ENCODE measurements around the gene GNAZ. TPM values are rescaled to one million over a fixed set of nuclear protein-coding genes. Genes with fewer than 3 reads are reported as not detected.

Gene GNAZ
- total RNA-seq, 1 donor from 2014 or later, result 1.1 TPM

DNA sequence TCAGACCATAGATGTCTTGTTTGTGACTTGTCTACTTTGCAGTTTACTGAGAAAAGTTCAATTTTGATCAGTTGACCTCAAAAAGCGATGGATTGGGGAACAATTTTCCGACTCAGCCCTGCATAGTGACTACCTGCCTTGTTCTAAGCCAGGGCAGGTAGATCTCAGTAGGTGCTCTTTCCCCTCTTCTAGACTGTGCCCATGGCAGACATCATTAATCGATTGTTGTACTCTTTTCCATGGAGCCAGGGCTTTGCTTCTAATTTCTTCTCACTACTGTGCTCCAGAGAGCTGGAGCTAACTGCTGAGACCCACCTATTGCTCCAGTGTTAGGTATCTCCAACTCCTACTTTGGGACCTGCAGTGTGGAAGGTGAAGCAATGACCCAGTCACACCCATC lies 84.8 kb downstream of the GNAZ start:
- H3K27ac Mint-ChIP-seq (ENCODE audit: unreplicated experiment), result no peak overlapping the region
- no peak for FAIRE-seq
- Histone ChIP-seq H3K4me3 (ENCODE audit: insufficient read depth, low read depth, low read length) (no peak overlapping the region), H2AFZ (ENCODE audit: low read depth, low read length) (no peak overlapping the region), H3K36me3 (ENCODE audit: insufficient read depth, low read length) (no peaks in the 10 kb centered on the region), H3K9me3 (ENCODE audit: insufficient read depth, low read depth, low read length) (no peaks in the 10 kb centered on the region), H3K4me1 (ENCODE audit: insufficient read depth, low read length) (no peaks in the 10 kb centered on the region), H3K27me3 (ENCODE audit: insufficient read depth, low read length) (no peaks in the 10 kb centered on the region), H3K9ac (ENCODE audit: low read length) (no peak overlapping the region), H3K27ac (ENCODE audit: low read depth, low read length) (no peak overlapping the region), H4K20me1 (ENCODE audit: insufficient read depth, low read length) (no peaks in the 10 kb centered on the region), H3K4me2 (ENCODE audit: low read length) (no peak overlapping the region), H3K79me2 (ENCODE audit: insufficient read depth, low read length) (no peaks in the 10 kb centered on the region)
- H3K4me1 Mint-ChIP-seq (ENCODE audit: low read depth, unreplicated experiment), result peaks cover 2% of the 10 kb centered on the region
- H3K27me3 Mint-ChIP-seq (ENCODE audit: low read depth, unreplicated experiment), result peaks cover 13% of the 10 kb centered on the region
- DNase-seq (ENCODE audit: low read depth), result no peak
- TF ChIP-seq EZH2 (IDR thresholded peaks at IDR 0.05; ENCODE audit: insufficient read depth, low read length), result no peak
- TF ChIP-seq, protein P1, sequence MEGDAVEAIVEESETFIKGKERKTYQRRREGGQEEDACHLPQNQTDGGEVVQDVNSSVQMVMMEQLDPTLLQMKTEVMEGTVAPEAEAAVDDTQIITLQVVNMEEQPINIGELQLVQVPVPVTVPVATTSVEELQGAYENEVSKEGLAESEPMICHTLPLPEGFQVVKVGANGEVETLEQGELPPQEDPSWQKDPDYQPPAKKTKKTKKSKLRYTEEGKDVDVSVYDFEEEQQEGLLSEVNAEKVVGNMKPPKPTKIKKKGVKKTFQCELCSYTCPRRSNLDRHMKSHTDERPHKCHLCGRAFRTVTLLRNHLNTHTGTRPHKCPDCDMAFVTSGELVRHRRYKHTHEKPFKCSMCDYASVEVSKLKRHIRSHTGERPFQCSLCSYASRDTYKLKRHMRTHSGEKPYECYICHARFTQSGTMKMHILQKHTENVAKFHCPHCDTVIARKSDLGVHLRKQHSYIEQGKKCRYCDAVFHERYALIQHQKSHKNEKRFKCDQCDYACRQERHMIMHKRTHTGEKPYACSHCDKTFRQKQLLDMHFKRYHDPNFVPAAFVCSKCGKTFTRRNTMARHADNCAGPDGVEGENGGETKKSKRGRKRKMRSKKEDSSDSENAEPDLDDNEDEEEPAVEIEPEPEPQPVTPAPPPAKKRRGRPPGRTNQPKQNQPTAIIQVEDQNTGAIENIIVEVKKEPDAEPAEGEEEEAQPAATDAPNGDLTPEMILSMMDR (IDR thresholded peaks at IDR 0.05; ENCODE audit: insufficient read depth, low read depth, low read length), result no peak
- H3K36me3 Mint-ChIP-seq (ENCODE audit: low read depth, unreplicated experiment), result peaks cover 12% of the 10 kb centered on the region
- no peak overlapping the region for H3K4me3 Mint-ChIP-seq (ENCODE audit: unreplicated experiment)
- H3K9me3 Mint-ChIP-seq (ENCODE audit: unreplicated experiment), result no peaks in the 10 kb centered on the region

DNA sequence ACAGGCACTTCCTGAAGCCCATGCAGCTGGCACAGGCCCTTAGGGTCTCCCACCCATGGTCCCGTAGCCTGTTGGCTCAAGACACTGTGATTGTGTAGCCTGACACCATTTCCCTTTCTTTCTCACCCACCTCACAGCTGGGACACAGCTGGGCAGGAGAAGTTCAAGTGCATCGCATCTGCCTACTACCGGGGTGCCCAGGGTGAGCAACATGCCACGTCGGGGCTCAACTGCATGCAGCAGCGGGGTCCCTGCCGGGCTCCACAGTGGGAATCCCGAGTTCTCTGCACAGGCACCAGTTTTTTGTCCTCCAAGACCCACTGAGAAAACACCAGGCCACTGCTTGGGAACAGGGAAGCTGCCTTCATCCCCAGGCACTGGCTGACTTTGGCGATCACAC lies 85.5 kb downstream of the GNAZ start:
- DNase-seq (ENCODE audit: low read depth) (no peak), FAIRE-seq (no peak)
- Histone ChIP-seq H3K9me3 (ENCODE audit: insufficient read depth, low read depth, low read length) (no peaks in the 10 kb centered on the region), H3K9ac (ENCODE audit: low read length) (no peak overlapping the region), H4K20me1 (ENCODE audit: insufficient read depth, low read length) (no peaks in the 10 kb centered on the region), H3K4me2 (ENCODE audit: low read length) (no peak overlapping the region), H3K27me3 (ENCODE audit: insufficient read depth, low read length) (no peaks in the 10 kb centered on the region), H3K79me2 (ENCODE audit: insufficient read depth, low read length) (no peaks in the 10 kb centered on the region), H3K27ac (ENCODE audit: low read depth, low read length) (no peak overlapping the region), H2AFZ (ENCODE audit: low read depth, low read length) (no peak overlapping the region), H3K4me3 (ENCODE audit: insufficient read depth, low read depth, low read length) (no peak overlapping the region), H3K4me1 (ENCODE audit: insufficient read depth, low read length) (no peaks in the 10 kb centered on the region), H3K36me3 (ENCODE audit: insufficient read depth, low read length) (no peaks in the 10 kb centered on the region)
- Mint-ChIP-seq H3K9me3 (ENCODE audit: unreplicated experiment) (no peaks in the 10 kb centered on the region), H3K4me3 (ENCODE audit: unreplicated experiment) (no peak overlapping the region), H3K27ac (ENCODE audit: unreplicated experiment) (no peak overlapping the region), H3K4me1 (ENCODE audit: low read depth, unreplicated experiment) (peaks cover 2% of the 10 kb centered on the region), H3K36me3 (ENCODE audit: low read depth, unreplicated experiment) (peaks cover 10% of the 10 kb centered on the region), H3K27me3 (ENCODE audit: low read depth, unreplicated experiment) (peaks cover 16% of the 10 kb centered on the region)
- no peak for TF ChIP-seq EZH2 (IDR thresholded peaks at IDR 0.05; ENCODE audit: insufficient read depth, low read length)
- TF ChIP-seq, protein P1 (IDR thresholded peaks at IDR 0.05; ENCODE audit: insufficient read depth, low read depth, low read length), result no peak

DNA sequence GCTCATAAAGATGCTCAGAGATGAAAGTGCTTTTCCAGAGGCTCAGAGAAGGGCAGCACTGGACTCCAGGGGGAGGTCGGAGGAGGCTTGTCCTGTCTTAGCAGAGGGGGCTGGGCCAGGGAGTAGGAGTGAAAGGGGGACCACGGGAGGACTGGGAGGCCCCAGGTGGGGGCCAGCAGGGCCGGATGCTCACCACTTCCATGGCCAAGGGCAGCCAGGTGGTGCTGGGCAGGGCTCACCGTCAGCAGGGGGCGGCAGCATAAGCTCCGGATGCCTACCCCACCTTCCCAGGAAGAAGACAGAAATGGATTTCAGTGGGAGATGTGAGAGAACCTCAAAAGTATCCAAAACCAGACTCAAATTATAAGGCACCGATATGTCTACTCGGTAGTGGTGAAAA lies 86.0 kb downstream of the GNAZ start:
- Histone ChIP-seq H3K9me3 (ENCODE audit: insufficient read depth, low read depth, low read length) (no peaks in the 10 kb centered on the region), H3K27ac (ENCODE audit: low read depth, low read length) (no peak overlapping the region), H3K36me3 (ENCODE audit: insufficient read depth, low read length) (no peaks in the 10 kb centered on the region), H2AFZ (ENCODE audit: low read depth, low read length) (no peak overlapping the region), H3K4me1 (ENCODE audit: insufficient read depth, low read length) (no peaks in the 10 kb centered on the region), H3K4me2 (ENCODE audit: low read length) (no peak overlapping the region), H3K79me2 (ENCODE audit: insufficient read depth, low read length) (no peaks in the 10 kb centered on the region), H3K9ac (ENCODE audit: low read length) (no peak overlapping the region), H4K20me1 (ENCODE audit: insufficient read depth, low read length) (no peaks in the 10 kb centered on the region), H3K27me3 (ENCODE audit: insufficient read depth, low read length) (no peaks in the 10 kb centered on the region), H3K4me3 (ENCODE audit: insufficient read depth, low read depth, low read length) (no peak overlapping the region)
- peaks cover 2% of the 10 kb centered on the region for H3K4me1 Mint-ChIP-seq (ENCODE audit: low read depth, unreplicated experiment)
- no peaks in the 10 kb centered on the region for H3K9me3 Mint-ChIP-seq (ENCODE audit: unreplicated experiment)
- H3K4me3 Mint-ChIP-seq (ENCODE audit: unreplicated experiment), result no peak overlapping the region
- no peak for FAIRE-seq
- H3K27me3 Mint-ChIP-seq (ENCODE audit: low read depth, unreplicated experiment), result peaks cover 16% of the 10 kb centered on the region
- H3K27ac Mint-ChIP-seq (ENCODE audit: unreplicated experiment), result no peak overlapping the region
- DNase-seq (ENCODE audit: low read depth), result no peak
- H3K36me3 Mint-ChIP-seq (ENCODE audit: low read depth, unreplicated experiment), result peaks cover 8% of the 10 kb centered on the region
- TF ChIP-seq, protein P1 (IDR thresholded peaks at IDR 0.05; ENCODE audit: insufficient read depth, low read depth, low read length), result no peak
- no peak for TF ChIP-seq EZH2 (IDR thresholded peaks at IDR 0.05; ENCODE audit: insufficient read depth, low read length)

Measured in astrocyte (in vitro differentiated cells and primary cell).